Activated CD4-positive, alpha-beta T cell treated with anti-CD3 and anti-CD28 coated beads, Interleukin-2, amount 10 ng/mL, durations not matched to agents 7 days and 5 days (primary cell): Measurements from ENCODE around the gene TGFBI. TPM values are rescaled to one million over a fixed set of nuclear protein-coding genes. Genes with fewer than 3 reads are reported as not detected.

Experiments
- CTCF ChIA-PET: fragments of 350-600 bp; sonication (Branson Sonifier 250); formaldehyde crosslinking; loops from one replicate; lab custom pipeline; 2021; ENCODE audit warnings: antibody characterized with exemption; lab: Charles Lee
- POLR2A ChIA-PET: fragments of 350-600 bp; sonication (Branson Sonifier 250); formaldehyde crosslinking; loops from one replicate; lab custom pipeline; 2021; ENCODE audit warnings: antibody characterized with exemption; lab: Charles Lee
- DNase-seq: peaks from one replicate; pipeline ENCODE4 v3.0.0-alpha.2; 2020
- H3K27ac Mint-ChIP-seq: one replicate; pipeline ENCODE4 v1.8.0; 2021; ENCODE audit warnings: mild to moderate bottlenecking, moderate library complexity, mixed read lengths
- H3K27me3 Mint-ChIP-seq: one replicate; pipeline ENCODE4 v1.8.0; 2021; ENCODE audit warnings: mixed read lengths
- H3K36me3 Mint-ChIP-seq: one replicate; pipeline ENCODE4 v1.8.0; 2021; ENCODE audit warnings: low read depth, mixed read lengths
- H3K4me1 Mint-ChIP-seq: one replicate; pipeline ENCODE4 v1.8.0; 2021; ENCODE audit warnings: mixed read lengths
- H3K4me3 Mint-ChIP-seq: one replicate; pipeline ENCODE4 v1.8.0; 2021; ENCODE audit warnings: mild to moderate bottlenecking, moderate library complexity, mixed read lengths
- H3K9me3 Mint-ChIP-seq: one replicate; pipeline ENCODE4 v1.8.0; 2021; ENCODE audit warnings: mixed read lengths
- total RNA-seq, 2 experiments: library from RNA; stranded (reverse); gene quantifications; one replicate each; pipeline ENCODE4 v1.2.3, GENCODE V29; 2021

The TGFBI gene
- total RNA-seq, 2 experiments from 2014 or later, result 0.10 to 0.27 TPM

GRCh38 chr5:136086783-136087566 is 58.2 kb downstream of the TGFBI start:
- Mint-ChIP-seq H3K9me3 (no peaks in the 10 kb centered on the region), H3K36me3 (no peaks in the 10 kb centered on the region), H3K4me3 (no peak overlapping the region), H3K4me1 (no peaks in the 10 kb centered on the region), H3K27me3 (peaks cover 20% of the 10 kb centered on the region), H3K27ac (no peak overlapping the region)
- ChIA-PET POLR2A (no interaction called here), CTCF (interaction anchor here (0.7 kb wide), 1 partner anchor 31 kb away, joined by 4 read pairs; no protein-coding TSS in a partner anchor)
- no peak for DNase-seq

GRCh38 chr5:136087961-136088871 is 59.4 kb downstream of the TGFBI start:
- H3K4me3 Mint-ChIP-seq, result no peak overlapping the region
- H3K27me3 Mint-ChIP-seq, result peaks cover 23% of the 10 kb centered on the region
- POLR2A ChIA-PET, result no interaction called here
- no peak for DNase-seq
- no peaks in the 10 kb centered on the region for H3K36me3 Mint-ChIP-seq
- H3K9me3 Mint-ChIP-seq, result no peaks in the 10 kb centered on the region
- H3K4me1 Mint-ChIP-seq, result no peaks in the 10 kb centered on the region
- H3K27ac Mint-ChIP-seq, result no peak overlapping the region
- CTCF ChIA-PET, result no interaction called here

GRCh38 chr5:136089791-136090190 is 61.0 kb downstream of the TGFBI start:
- POLR2A ChIA-PET, result no interaction called here
- H3K27me3 Mint-ChIP-seq, result peaks cover 27% of the 10 kb centered on the region
- H3K9me3 Mint-ChIP-seq, result no peaks in the 10 kb centered on the region
- no peak overlapping the region for H3K4me3 Mint-ChIP-seq
- H3K4me1 Mint-ChIP-seq, result no peaks in the 10 kb centered on the region
- H3K36me3 Mint-ChIP-seq, result no peaks in the 10 kb centered on the region
- CTCF ChIA-PET, result no interaction called here
- DNase-seq, result no peak
- no peak overlapping the region for H3K27ac Mint-ChIP-seq

GRCh38 chr5:136090319-136090718 is 61.5 kb downstream of the TGFBI start:
- no peaks in the 10 kb centered on the region for H3K36me3 Mint-ChIP-seq
- no peak for DNase-seq
- ChIA-PET CTCF (no interaction called here), POLR2A (no interaction called here)
- no peaks in the 10 kb centered on the region for H3K4me1 Mint-ChIP-seq
- H3K4me3 Mint-ChIP-seq, result no peak overlapping the region
- H3K27me3 Mint-ChIP-seq, result peaks cover 28% of the 10 kb centered on the region
- no peaks in the 10 kb centered on the region for H3K9me3 Mint-ChIP-seq
- no peak overlapping the region for H3K27ac Mint-ChIP-seq

- Mint-ChIP-seq H3K4me1 (no peaks in the 10 kb centered on the region), H3K36me3 (no peaks in the 10 kb centered on the region), H3K4me3 (no peak overlapping the region), H3K9me3 (no peaks in the 10 kb centered on the region), H3K27ac (no peak overlapping the region), H3K27me3 (peaks cover 29% of the 10 kb centered on the region)
- ChIA-PET POLR2A (no interaction called here), CTCF (no interaction called here)
- no peak for DNase-seq
These were observed 65.6 kb downstream of the TGFBI start for GRCh38 chr5:136094189-136094912.

- CTCF ChIA-PET, result no interaction called here
- no peak for DNase-seq
These were observed 66.3 kb downstream of the TGFBI start for GRCh38 chr5:136094913-136095641.

GRCh38 chr5:136098176-136098575 is 69.4 kb downstream of the TGFBI start:
- CTCF ChIA-PET, result no interaction called here
- Mint-ChIP-seq H3K4me3 (no peak overlapping the region), H3K27ac (no peak overlapping the region), H3K9me3 (no peaks in the 10 kb centered on the region), H3K4me1 (no peaks in the 10 kb centered on the region), H3K36me3 (no peaks in the 10 kb centered on the region), H3K27me3 (peaks cover 26% of the 10 kb centered on the region)
- POLR2A ChIA-PET, result no interaction called here
- DNase-seq, result no peak

More at GRCh38 chr5:136094913-136095641, 66.3 kb downstream of the TGFBI start:
- Mint-ChIP-seq H3K36me3 (no peaks in the 10 kb centered on the region), H3K4me1 (no peaks in the 10 kb centered on the region), H3K27ac (no peak overlapping the region), H3K9me3 (no peaks in the 10 kb centered on the region), H3K27me3 (peaks cover 27% of the 10 kb centered on the region), H3K4me3 (no peak overlapping the region)
- POLR2A ChIA-PET, result no interaction called here

GRCh38 chr5:136099870-136100269 is 71.1 kb downstream of the TGFBI start:
- DNase-seq, result no peak
- POLR2A ChIA-PET, result no interaction called here
- H3K9me3 Mint-ChIP-seq, result no peaks in the 10 kb centered on the region
- no peak overlapping the region for H3K4me3 Mint-ChIP-seq
- H3K36me3 Mint-ChIP-seq, result no peaks in the 10 kb centered on the region
- no peak overlapping the region for H3K27ac Mint-ChIP-seq
- H3K4me1 Mint-ChIP-seq, result no peaks in the 10 kb centered on the region
- CTCF ChIA-PET, result no interaction called here
- peaks cover 22% of the 10 kb centered on the region for H3K27me3 Mint-ChIP-seq

- Mint-ChIP-seq H3K4me3 (no peak overlapping the region), H3K27me3 (peaks cover 14% of the 10 kb centered on the region), H3K9me3 (no peaks in the 10 kb centered on the region), H3K4me1 (no peaks in the 10 kb centered on the region), H3K27ac (no peak overlapping the region), H3K36me3 (no peaks in the 10 kb centered on the region)
- POLR2A ChIA-PET, result no interaction called here
- CTCF ChIA-PET, result interaction anchor here (0.6 to 1.5 kb wide), 2 partner anchors 17 to 819 kb away, joined by 3 read pairs; no protein-coding TSS in a partner anchor
- DNase-seq, result no peak
These were observed 73.1 kb downstream of the TGFBI start for GRCh38 chr5:136101884-136102283.

GRCh38 chr5:136103118-136103517 is 74.3 kb downstream of the TGFBI start:
- H3K9me3 Mint-ChIP-seq, result no peaks in the 10 kb centered on the region
- H3K4me3 Mint-ChIP-seq, result no peak overlapping the region
- H3K36me3 Mint-ChIP-seq, result no peaks in the 10 kb centered on the region
- no peaks in the 10 kb centered on the region for H3K4me1 Mint-ChIP-seq
- no peak for DNase-seq
- CTCF ChIA-PET, result no interaction called here
- POLR2A ChIA-PET, result no interaction called here
- no peak overlapping the region for H3K27ac Mint-ChIP-seq
- peaks cover 8% of the 10 kb centered on the region for H3K27me3 Mint-ChIP-seq

GRCh38 chr5:136104306-136104965 is 75.6 kb downstream of the TGFBI start:
- no peak overlapping the region for H3K4me3 Mint-ChIP-seq
- CTCF ChIA-PET, result no interaction called here
- H3K27ac Mint-ChIP-seq, result no peak overlapping the region
- POLR2A ChIA-PET, result interaction anchor here (0.6 kb wide), 1 partner anchor 36 kb away, joined by 3 read pairs; no protein-coding TSS in a partner anchor
- DNase-seq, result no peak
- H3K9me3 Mint-ChIP-seq, result no peaks in the 10 kb centered on the region
- H3K36me3 Mint-ChIP-seq, result no peaks in the 10 kb centered on the region
- H3K27me3 Mint-ChIP-seq, result peaks cover 7% of the 10 kb centered on the region
- H3K4me1 Mint-ChIP-seq, result no peaks in the 10 kb centered on the region
